Esophagus squamous epithelium (tissue), 4 donors: Measurements from ENCODE around the gene CADPS.

Experiments
- CTCF ChIP-seq, 6 experiments: fragments of 450-650 bp in 4 of 6; fragments of 200-600 bp in 2 of 6; sonication (generic) in 2 of 6; IDR thresholded peaks; one replicate each; pipeline ENCODE4 v1.5.1; 2016 to 2019; ENCODE audit warnings: antibody characterized with exemption in 6 of 6, mild to moderate bottlenecking in 4 of 6, moderate library complexity in 4 of 6
- POLR2A ChIP-seq, 4 donors: fragments of 450-650 bp; IDR thresholded peaks; one replicate each; pipeline ENCODE4 v1.6.1; 2017; ENCODE audit warnings: antibody characterized with exemption in 4 of 4, mild to moderate bottlenecking in 4 of 4, moderate library complexity in 3 of 4

- TF ChIP-seq CTCF (IDR thresholded peaks at IDR 0.05): no peak
- no peak for TF ChIP-seq POLR2A (IDR thresholded peaks at IDR 0.05)
Measured at GRCh38 chr3:62805580-62806277, 69.5 kb downstream of the CADPS start.
